Endometrial microvascular endothelial cells (primary cell): ENCODE data around the gene HACL1. TPM values are rescaled to one million over a fixed set of nuclear protein-coding genes. Genes with fewer than 3 reads are reported as not detected.

Source experiments
- in situ Hi-C: cut with HindIII; loops from 2 replicates; pipeline ENCODE4 v1.10.0; 2017; ENCODE audit warnings: low sequenced_read_pairs, low pct_unique_long_range_greater_than_20kb; ENCODE audit errors: inconsistent ontology term
- total RNA-seq: library from RNA; depleted of rRNA; stranded (reverse); fragments of >200 nt; gene quantifications from one replicate; pipeline ENCODE4 v1.2.3, GENCODE V29; 2015; ENCODE audit errors: inconsistent ontology term

The HACL1 gene
- 29.0 TPM for total RNA-seq

GRCh38 chr3:15601399-15602145, at the start of gene HACL1, which contains the start of gene BTD:
Gene HACL1 (minus strand): TSS chr3:15601569. CDS start chr3:15601463, 106 bp downstream.
Gene BTD (plus strand): TSS chr3:15601745. CDS start chr3:15635440, 33,695 bp downstream.
- in situ Hi-C loops = no loop called here

GRCh38 chr3:15649858-15650257, 48.5 kb upstream of the HACL1 start:
- in situ Hi-C loops = loop anchor here (25.0 kb wide), 2 partner anchors 137 to 412 kb away; partner anchors contain the start of gene ANKRD28

GRCh38 chr3:15649341-15649740, 48.0 kb upstream of the HACL1 start:
- in situ Hi-C loops = loop anchor here (25.0 kb wide), 2 partner anchors 138 to 413 kb away; partner anchors contain the start of gene ANKRD28

GRCh38 chr3:15647611-15648167, 46.3 kb upstream of the HACL1 start:
- in situ Hi-C loops = loop anchor here (25.0 kb wide), 2 partner anchors 140 to 415 kb away; partner anchors contain the start of gene ANKRD28

- in situ Hi-C loops = loop anchor here (25.0 kb wide), 2 partner anchors 140 to 415 kb away; partner anchors contain the start of gene ANKRD28
Observed at GRCh38 chr3:15646851-15647511, 45.6 kb upstream of the HACL1 start.

GRCh38 chr3:15645740-15646501, 44.6 kb upstream of the HACL1 start:
- in situ Hi-C loops = loop anchor here (25.0 kb wide), 2 partner anchors 141 to 416 kb away; partner anchors contain the start of gene ANKRD28

- in situ Hi-C loops = loop anchor here (25.0 kb wide), 2 partner anchors 142 to 417 kb away; partner anchors contain the start of gene ANKRD28
Observed at GRCh38 chr3:15645246-15645645, 43.9 kb upstream of the HACL1 start.

GRCh38 chr3:15638891-15639262, 37.5 kb upstream of the HACL1 start:
- in situ Hi-C loops = loop anchor here (5.0 to 25.0 kb wide), 3 partner anchors 33 to 423 kb away; partner anchors contain the start of gene ANKRD28

- in situ Hi-C loops = loop anchor here (5.0 to 25.0 kb wide), 3 partner anchors 34 to 424 kb away; partner anchors contain the start of gene ANKRD28
Observed at GRCh38 chr3:15638193-15638890, 37.0 kb upstream of the HACL1 start.

- in situ Hi-C loops = loop anchor here (5.0 to 25.0 kb wide), 3 partner anchors 35 to 425 kb away; partner anchors contain the start of gene ANKRD28
Observed at GRCh38 chr3:15637131-15637951, 36.0 kb upstream of the HACL1 start.

GRCh38 chr3:15636028-15636709, 34.8 kb upstream of the HACL1 start:
- in situ Hi-C loops = loop anchor here (5.0 to 25.0 kb wide), 3 partner anchors 36 to 426 kb away; partner anchors contain the start of gene ANKRD28

GRCh38 chr3:15635121-15635661, 33.8 kb upstream of the HACL1 start:
- in situ Hi-C loops = loop anchor here (5.0 to 25.0 kb wide), 3 partner anchors 37 to 427 kb away; partner anchors contain the start of gene ANKRD28

- in situ Hi-C loops = loop anchor here (5.0 to 25.0 kb wide), 3 partner anchors 38 to 428 kb away; partner anchors contain the start of gene ANKRD28
Observed at GRCh38 chr3:15634671-15635070, 33.3 kb upstream of the HACL1 start.

- in situ Hi-C loops = loop anchor here (25.0 kb wide), 2 partner anchors 153 to 428 kb away; partner anchors contain the start of gene ANKRD28
Observed at GRCh38 chr3:15633766-15634598, 32.6 kb upstream of the HACL1 start.

GRCh38 chr3:15633159-15633558, 31.8 kb upstream of the HACL1 start:
- in situ Hi-C loops = loop anchor here (25.0 kb wide), 2 partner anchors 154 to 429 kb away; partner anchors contain the start of gene ANKRD28
